ENCODE data around the gene ELOVL6. TPM values are rescaled to one million over a fixed set of nuclear protein-coding genes. Genes with fewer than 3 reads are reported as not detected.

The ELOVL6 gene
- total and polyA plus RNA-seq, 9 of the 15 experiments (the other 6 are each of a cell fraction or from before 2014, with no cell fraction given), result 18.3 to 82.6 (median 46.0) TPM

- TF ChIP-seq ZNF551 (CRISPR knock-in tag; IDR thresholded peaks at IDR 0.05) (no peak), PHB (CRISPR knock-in tag; IDR thresholded peaks at IDR 0.05) (no peak), RBM39 (optimal IDR thresholded peaks at IDR 0.05; ENCODE audit: low read depth, low read length) (no peak), GABPB2 (CRISPR knock-in tag; conservative IDR thresholded peaks at IDR 0.05) (no peak), NFE2 (IDR thresholded peaks at IDR 0.05; ENCODE audit: low read depth) (no peak)
- TF ChIP-seq, protein P1, sequence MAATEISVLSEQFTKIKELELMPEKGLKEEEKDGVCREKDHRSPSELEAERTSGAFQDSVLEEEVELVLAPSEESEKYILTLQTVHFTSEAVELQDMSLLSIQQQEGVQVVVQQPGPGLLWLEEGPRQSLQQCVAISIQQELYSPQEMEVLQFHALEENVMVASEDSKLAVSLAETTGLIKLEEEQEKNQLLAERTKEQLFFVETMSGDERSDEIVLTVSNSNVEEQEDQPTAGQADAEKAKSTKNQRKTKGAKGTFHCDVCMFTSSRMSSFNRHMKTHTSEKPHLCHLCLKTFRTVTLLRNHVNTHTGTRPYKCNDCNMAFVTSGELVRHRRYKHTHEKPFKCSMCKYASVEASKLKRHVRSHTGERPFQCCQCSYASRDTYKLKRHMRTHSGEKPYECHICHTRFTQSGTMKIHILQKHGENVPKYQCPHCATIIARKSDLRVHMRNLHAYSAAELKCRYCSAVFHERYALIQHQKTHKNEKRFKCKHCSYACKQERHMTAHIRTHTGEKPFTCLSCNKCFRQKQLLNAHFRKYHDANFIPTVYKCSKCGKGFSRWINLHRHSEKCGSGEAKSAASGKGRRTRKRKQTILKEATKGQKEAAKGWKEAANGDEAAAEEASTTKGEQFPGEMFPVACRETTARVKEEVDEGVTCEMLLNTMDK (IDR thresholded peaks at IDR 0.05; ENCODE audit: borderline replicate concordance, insufficient read depth, low read depth, low read length, poor library complexity, severe bottlenecking), result no peak
- TF ChIP-seq, protein P2, sequence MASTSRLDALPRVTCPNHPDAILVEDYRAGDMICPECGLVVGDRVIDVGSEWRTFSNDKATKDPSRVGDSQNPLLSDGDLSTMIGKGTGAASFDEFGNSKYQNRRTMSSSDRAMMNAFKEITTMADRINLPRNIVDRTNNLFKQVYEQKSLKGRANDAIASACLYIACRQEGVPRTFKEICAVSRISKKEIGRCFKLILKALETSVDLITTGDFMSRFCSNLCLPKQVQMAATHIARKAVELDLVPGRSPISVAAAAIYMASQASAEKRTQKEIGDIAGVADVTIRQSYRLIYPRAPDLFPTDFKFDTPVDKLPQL (IDR thresholded peaks at IDR 0.05; ENCODE audit: extremely low read depth, insufficient read length), result no peak
Observed at GRCh38 chr4:110120506-110120905, 77.9 kb downstream of the ELOVL6 start (continued).

GRCh38 chr4:110119880-110120279, 78.5 kb downstream of the ELOVL6 start:
- H3K27me3 ChIP-seq (ENCODE audit: control insufficient read depth in 2 of 2, insufficient read depth in 2 of 2, low read length in 2 of 2), result no peaks in the 10 kb centered on the region
- no peaks in the 10 kb centered on the region; a peak in 1 of 5 replicates for H3K4me1 ChIP-seq (replicated peaks in 1 of 2; ENCODE audit: control insufficient read depth in 2 of 2, insufficient read depth in 2 of 2, low read length in 2 of 2)
- BruUV-seq (replicated peaks), result no TSS peak
- POLR2A ChIA-PET, result interaction anchor here (1.1 to 1.5 kb wide), 3 partner anchors 9 to 29 kb away, joined by 3 to 4 read pairs (median 3); no protein-coding TSS in a partner anchor
- no peaks in the 10 kb centered on the region for H3K9me3 ChIP-seq (replicated peaks; ENCODE audit: control insufficient read depth, insufficient read depth, low read depth, low read length)
- intact Hi-C loops (cut with micrococcal nuclease), result no loop called here
- H3K4me2 ChIP-seq (ENCODE audit: insufficient read depth, low read length), result no peak overlapping the region
- H4K20me1 ChIP-seq (replicated peaks; ENCODE audit: control insufficient read depth, insufficient read depth, low read length), result no peaks in the 10 kb centered on the region
- no peaks in the 10 kb centered on the region for H3K9me1 ChIP-seq (ENCODE audit: control insufficient read depth, insufficient read depth, low read length)
- no peak for FAIRE-seq
- H3K36me3 ChIP-seq (ENCODE audit: control insufficient read depth, insufficient read depth, low read length), result peaks cover 45% of the 10 kb centered on the region
- H3K79me2 ChIP-seq (ENCODE audit: control insufficient read depth, insufficient read depth, low read length), result peaks cover 23% of the 10 kb centered on the region; the same call in 1 of the 3 replicates
- CTCF ChIA-PET (ENCODE audit: low intra/inter-chr PET ratio), result no interaction called here
- H3K4me3 ChIP-seq, result no peak overlapping the region
- no peak overlapping the region for H3K9ac ChIP-seq (ENCODE audit: insufficient read depth in 1 of 2, low read depth in 2 of 2, low read length in 2 of 2)
- WGBS (ENCODE audit: insufficient coverage, low coverage, missing lambda C conversion rate), result 64% methylated on average over 1 of the region's 1 CpG
- DNase-seq (ENCODE audit: extremely low read depth in 1 of 4, low spot score in 3 of 4), result no peak
- in situ Hi-C loops (cut with MboI), result no loop called here
- H2AFZ ChIP-seq (ENCODE audit: low read depth, low read length), result no peak overlapping the region
- no peak for ATAC-seq
- H3K27ac ChIP-seq (ENCODE audit: extremely low read depth, low read depth, low read length), result no peak overlapping the region
- TF ChIP-seq ELF4 (CRISPR knock-in tag; IDR thresholded peaks at IDR 0.05) (no peak), ZNF282 (CRISPR knock-in tag; IDR thresholded peaks at IDR 0.05) (no peak), IRF9 (tag; IDR thresholded peaks at IDR 0.05) (no peak), NCOA2 (IDR thresholded peaks at IDR 0.05; ENCODE audit: partially characterized antibody in 2 of 2) (no peak), SIX5 (IDR thresholded peaks at IDR 0.05; ENCODE audit: borderline replicate concordance in 1 of 2, insufficient read depth in 1 of 2, low read depth in 1 of 2, low read length in 2 of 2) (no peak), RUNX1 (IDR thresholded peaks at IDR 0.05; ENCODE audit: low read depth) (no peak), TAF1 (IDR thresholded peaks at IDR 0.05; ENCODE audit: control insufficient read depth, extremely low read depth, insufficient read depth, low read length, severe bottlenecking) (no peak), POLR2G (IDR thresholded peaks at IDR 0.05; ENCODE audit: low read depth, low read length) (no peak), YBX1 (IDR thresholded peaks at IDR 0.05) (no peak)
- TF ChIP-seq, protein P3, sequence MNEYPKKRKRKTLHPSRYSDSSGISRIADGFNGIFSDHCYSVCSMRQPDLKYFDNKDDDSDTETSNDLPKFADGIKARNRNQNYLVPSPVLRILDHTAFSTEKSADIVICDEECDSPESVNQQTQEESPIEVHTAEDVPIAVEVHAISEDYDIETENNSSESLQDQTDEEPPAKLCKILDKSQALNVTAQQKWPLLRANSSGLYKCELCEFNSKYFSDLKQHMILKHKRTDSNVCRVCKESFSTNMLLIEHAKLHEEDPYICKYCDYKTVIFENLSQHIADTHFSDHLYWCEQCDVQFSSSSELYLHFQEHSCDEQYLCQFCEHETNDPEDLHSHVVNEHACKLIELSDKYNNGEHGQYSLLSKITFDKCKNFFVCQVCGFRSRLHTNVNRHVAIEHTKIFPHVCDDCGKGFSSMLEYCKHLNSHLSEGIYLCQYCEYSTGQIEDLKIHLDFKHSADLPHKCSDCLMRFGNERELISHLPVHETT (CRISPR knock-in tag; conservative IDR thresholded peaks at IDR 0.05 in 1 of 2, IDR thresholded peaks at IDR 0.05 in 1 of 2), result no peak
